K562 (cell line): ENCODE results near the gene SLC2A9.
A peak's percentile ranks its signal among the peaks of the same experiment; 100 is the strongest.

Experiments used
- ZFP36 ChIP-seq: fragments of 150-350 bp; IDR thresholded peaks from 2 replicates; pipeline ENCODE4 v1.6.1; 2018; ENCODE audit warnings: low read length, low read depth; ENCODE audit not compliant: partially characterized antibody
- ZNF124 ChIP-seq: sonication (generic); formaldehyde crosslinking; IDR thresholded peaks from 2 replicates; pipeline ENCODE4 v1.8.1; 2022; ENCODE audit warnings: missing genetic modification reagents

DNA sequence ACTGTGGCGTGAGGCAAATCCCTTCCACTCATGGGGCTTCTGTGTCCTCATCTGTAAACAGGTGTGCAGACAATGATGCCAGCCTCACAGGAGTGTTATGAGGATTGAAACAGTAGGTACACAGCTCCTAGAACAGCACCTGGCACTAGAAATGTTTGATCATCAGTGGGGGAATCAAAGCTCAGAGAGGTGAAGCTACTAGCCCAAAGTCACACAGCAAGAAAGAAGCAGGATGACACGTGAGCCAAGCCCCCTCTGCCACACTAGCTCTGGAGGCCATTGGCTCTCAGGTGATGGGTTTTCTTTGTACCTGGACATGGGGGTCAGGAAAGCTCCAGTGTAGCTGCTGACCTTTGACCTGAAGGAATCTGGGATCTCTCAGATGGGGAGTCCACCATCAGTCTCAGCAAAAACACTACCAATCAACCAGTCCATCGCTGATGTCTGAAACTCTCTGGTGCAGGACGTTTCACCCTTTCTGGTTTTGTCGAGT, 13.4 kb upstream of the SLC2A9 start:
- TF ChIP-seq ZFP36 (peak; percentile 79), ZNF124 (CRISPR knock-in tag) (no peak)
